ENCODE measurements around the gene DDHD1. TPM values are rescaled to one million over a fixed set of nuclear protein-coding genes. Genes with fewer than 3 reads are reported as not detected.

Gene DDHD1
- total RNA-seq, 1 donor from 2014 or later, result 5.3 TPM

DNA sequence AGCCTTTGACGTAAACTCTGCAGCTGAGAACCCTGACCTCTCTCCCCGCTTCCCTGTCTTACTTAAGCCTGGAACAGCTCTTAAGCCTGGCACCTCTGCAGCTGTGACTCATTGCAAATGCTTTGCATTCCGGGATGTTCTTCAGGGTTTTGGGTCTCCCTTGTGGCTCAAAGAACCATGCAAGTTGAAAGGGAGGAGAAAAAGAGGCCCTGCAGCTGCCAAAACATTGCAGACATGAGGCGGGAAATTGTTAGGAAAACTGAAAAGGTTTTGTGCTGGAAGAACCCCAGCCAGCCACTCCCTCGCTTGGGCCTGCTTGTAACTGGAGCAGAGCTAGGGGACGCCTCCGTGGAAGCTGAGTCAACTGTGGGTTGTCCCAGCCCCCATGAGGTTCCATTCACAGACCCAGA lies 142.1 kb downstream of the DDHD1 start:
- Histone ChIP-seq H3K27me3 (ENCODE audit: control insufficient read depth, insufficient read depth, low read length) (no peaks in the 10 kb centered on the region), H3K36me3 (ENCODE audit: control insufficient read depth, insufficient read depth, low read length) (no peaks in the 10 kb centered on the region), H3K4me3 (ENCODE audit: low read depth, low read length) (no peak overlapping the region)
- FAIRE-seq (no peak), DNase-seq (ENCODE audit: low read depth) (peak; percentile 77)
- TF ChIP-seq CTCF (IDR thresholded peaks at IDR 0.05; ENCODE audit: insufficient read depth, low read length, severe bottlenecking), result no peak

GRCh38 chr14:53010193-53011040 lies 142.7 kb downstream of the DDHD1 start:
- FAIRE-seq (no peak), DNase-seq (ENCODE audit: low read depth) (no peak)
- H3K36me3 ChIP-seq (ENCODE audit: control insufficient read depth, insufficient read depth, low read length), result no peaks in the 10 kb centered on the region
- no peak overlapping the region for H3K4me3 ChIP-seq (ENCODE audit: low read depth, low read length)
- H3K27me3 ChIP-seq (ENCODE audit: control insufficient read depth, insufficient read depth, low read length), result no peaks in the 10 kb centered on the region
- no peak for TF ChIP-seq CTCF (IDR thresholded peaks at IDR 0.05; ENCODE audit: insufficient read depth, low read length, severe bottlenecking)

DNA sequence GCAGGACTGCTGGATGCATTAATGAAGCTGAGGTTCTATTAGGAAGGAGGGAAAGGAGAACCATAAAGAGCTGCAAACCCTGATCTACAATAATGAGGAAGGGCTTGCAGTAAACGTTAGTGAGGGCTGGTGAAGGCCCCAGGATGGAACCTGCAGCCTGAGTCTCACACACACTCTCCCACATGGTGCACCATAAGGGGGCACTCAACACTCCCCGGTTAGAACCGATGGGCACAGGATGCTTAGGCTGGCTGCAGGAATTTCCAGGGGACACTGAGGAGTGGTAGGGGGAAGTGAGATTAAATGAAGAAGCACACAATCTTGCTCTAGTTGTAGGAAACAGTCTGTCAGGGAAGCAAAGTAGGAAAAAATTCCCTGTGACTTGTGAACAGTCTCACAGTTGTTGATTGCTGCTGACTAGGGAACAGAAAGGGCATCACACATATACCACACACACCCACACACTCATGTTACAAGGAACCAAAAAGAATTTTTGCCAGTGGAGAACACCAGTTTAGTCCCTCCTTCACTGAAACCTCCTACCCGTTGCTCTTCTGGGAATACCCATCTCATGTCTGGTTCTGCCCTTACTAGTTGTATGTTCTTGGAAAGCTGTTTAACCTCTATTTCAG lies 146.1 kb downstream of the DDHD1 start:
- FAIRE-seq (no peak), DNase-seq (ENCODE audit: low read depth) (no peak)
- H3K27me3 ChIP-seq (ENCODE audit: control insufficient read depth, insufficient read depth, low read length), result no peaks in the 10 kb centered on the region
- TF ChIP-seq CTCF (IDR thresholded peaks at IDR 0.05; ENCODE audit: insufficient read depth, low read length, severe bottlenecking), result no peak
- H3K36me3 ChIP-seq (ENCODE audit: control insufficient read depth, insufficient read depth, low read length), result no peaks in the 10 kb centered on the region
- no peak overlapping the region for H3K4me3 ChIP-seq (ENCODE audit: low read depth, low read length)

GRCh38 chr14:53004976-53005375 lies 148.1 kb downstream of the DDHD1 start:
- Histone ChIP-seq H3K36me3 (ENCODE audit: control insufficient read depth, insufficient read depth, low read length) (no peaks in the 10 kb centered on the region), H3K4me3 (ENCODE audit: low read depth, low read length) (no peak overlapping the region), H3K27me3 (ENCODE audit: control insufficient read depth, insufficient read depth, low read length) (no peaks in the 10 kb centered on the region)
- DNase-seq (ENCODE audit: low read depth) (no peak), FAIRE-seq (no peak)
- TF ChIP-seq CTCF (IDR thresholded peaks at IDR 0.05; ENCODE audit: insufficient read depth, low read length, severe bottlenecking), result no peak

DNA sequence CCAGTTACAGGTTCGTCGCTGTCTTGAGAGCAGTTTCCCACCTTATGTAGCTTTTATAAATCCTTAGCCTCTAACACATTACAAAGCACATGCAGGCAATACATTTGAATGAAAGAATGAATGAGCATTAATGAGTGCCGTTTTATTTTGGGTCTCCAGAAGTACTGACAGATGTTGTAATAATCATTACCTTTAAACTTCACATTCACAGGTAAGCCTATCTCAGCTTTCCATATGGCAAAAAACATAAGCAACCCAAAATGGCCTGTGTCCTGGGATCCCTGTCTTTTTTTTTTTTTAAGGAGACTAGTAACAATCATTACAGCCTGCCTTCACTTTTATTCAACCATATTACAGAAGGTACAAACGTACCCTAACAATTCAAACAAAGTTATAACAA lies 149.3 kb downstream of the DDHD1 start:
- peak; percentile 13 for FAIRE-seq

More for the DNA sequence above, 149.3 kb downstream of the DDHD1 start:
- H3K4me3 ChIP-seq (ENCODE audit: low read depth, low read length), result no peak overlapping the region
- no peaks in the 10 kb centered on the region for H3K36me3 ChIP-seq (ENCODE audit: control insufficient read depth, insufficient read depth, low read length)
- no peaks in the 10 kb centered on the region for H3K27me3 ChIP-seq (ENCODE audit: control insufficient read depth, insufficient read depth, low read length)
- no peak for DNase-seq (ENCODE audit: low read depth)
- TF ChIP-seq CTCF (IDR thresholded peaks at IDR 0.05; ENCODE audit: insufficient read depth, low read length, severe bottlenecking), result no peak
